ENCODE measurements around the gene DNMBP.

DNA sequence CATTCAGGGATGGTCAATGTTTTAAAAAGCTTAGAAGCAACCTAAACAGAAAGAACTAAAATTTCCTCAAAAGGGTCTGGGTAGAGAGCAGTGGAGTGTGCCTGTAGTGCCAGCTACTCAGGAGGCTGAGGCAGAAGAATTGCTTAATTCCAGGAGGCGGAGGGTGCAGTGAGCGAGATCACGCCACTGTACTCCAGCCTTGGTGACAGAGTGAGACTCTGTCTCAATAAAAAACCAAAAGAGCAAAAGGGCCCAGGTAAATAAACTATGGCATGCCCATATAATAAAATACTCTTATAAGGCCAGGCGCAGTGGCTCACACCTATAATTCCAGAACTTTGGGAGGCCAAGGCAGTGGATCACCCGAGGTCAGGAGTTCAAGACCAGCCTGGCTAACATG lies 93.0 kb downstream of the DNMBP start:
- TF ChIP-seq YY1 (IDR thresholded peaks at IDR 0.05; ENCODE audit: insufficient read depth, insufficient read length) (no peak), ZNF274 (IDR thresholded peaks at IDR 0.05; ENCODE audit: low read depth, low read length) (no peak)

Measured in NT2/D1 (cell line).